GM12892 (cell line): ENCODE measurements around the gene BFSP2.

Source experiments
- POLR2A ChIP-seq: IDR thresholded peaks from 2 replicates; pipeline ENCODE4 v1.6.1; 2011; ENCODE audit warnings: low read depth, low read length, control low read depth
- POLR2AphosphoS5 ChIP-seq: IDR thresholded peaks from 2 replicates; pipeline ENCODE4 v1.6.1; 2011; ENCODE audit warnings: low read depth, low read length, control low read depth

DNA sequence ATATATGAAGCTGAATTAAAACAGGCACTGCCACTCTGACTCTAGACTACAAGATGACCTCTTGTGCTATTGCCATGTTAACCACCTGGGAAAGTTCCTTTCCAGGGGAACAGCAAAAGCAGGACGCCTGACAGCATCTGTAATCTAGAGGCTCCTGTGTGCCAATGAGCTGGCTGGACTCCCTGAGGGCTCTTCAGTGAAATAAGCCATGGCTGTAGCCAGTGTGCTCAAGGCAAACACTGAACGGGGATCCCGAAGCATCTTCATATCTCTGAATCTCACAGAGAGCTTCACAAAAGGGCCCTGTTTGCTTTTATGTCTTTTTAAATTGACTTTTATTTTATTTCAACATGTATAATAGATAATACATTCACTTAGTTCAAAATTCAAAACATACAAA, 57.2 kb downstream of the BFSP2 start:
- TF ChIP-seq POLR2A (no peak), POLR2AphosphoS5 (no peak)
